ENCODE data around the gene AAGAB.

Gene AAGAB

DNA sequence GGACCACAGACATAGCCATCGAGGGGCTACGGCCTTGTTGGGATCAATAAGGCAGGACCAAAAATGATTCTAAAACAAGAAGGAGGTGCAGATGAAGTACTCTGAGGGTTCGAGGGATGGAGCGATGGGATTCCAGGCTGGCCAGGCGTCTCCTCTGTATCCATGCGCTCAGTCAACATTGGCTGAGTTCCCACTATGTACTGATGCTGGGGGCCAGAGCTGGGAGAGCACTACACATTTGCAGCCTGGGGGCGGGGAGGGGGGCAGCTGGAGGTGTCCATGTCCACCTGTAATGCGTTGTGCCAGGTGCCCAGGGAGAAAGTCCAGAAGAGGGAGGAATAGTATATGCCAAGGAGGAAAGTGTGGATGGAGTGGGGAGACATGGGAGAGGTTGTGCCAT, 81.5 kb downstream of the AAGAB start:
- H3K27ac ChIP-seq = no peak overlapping the region
- TF ChIP-seq, protein P1, sequence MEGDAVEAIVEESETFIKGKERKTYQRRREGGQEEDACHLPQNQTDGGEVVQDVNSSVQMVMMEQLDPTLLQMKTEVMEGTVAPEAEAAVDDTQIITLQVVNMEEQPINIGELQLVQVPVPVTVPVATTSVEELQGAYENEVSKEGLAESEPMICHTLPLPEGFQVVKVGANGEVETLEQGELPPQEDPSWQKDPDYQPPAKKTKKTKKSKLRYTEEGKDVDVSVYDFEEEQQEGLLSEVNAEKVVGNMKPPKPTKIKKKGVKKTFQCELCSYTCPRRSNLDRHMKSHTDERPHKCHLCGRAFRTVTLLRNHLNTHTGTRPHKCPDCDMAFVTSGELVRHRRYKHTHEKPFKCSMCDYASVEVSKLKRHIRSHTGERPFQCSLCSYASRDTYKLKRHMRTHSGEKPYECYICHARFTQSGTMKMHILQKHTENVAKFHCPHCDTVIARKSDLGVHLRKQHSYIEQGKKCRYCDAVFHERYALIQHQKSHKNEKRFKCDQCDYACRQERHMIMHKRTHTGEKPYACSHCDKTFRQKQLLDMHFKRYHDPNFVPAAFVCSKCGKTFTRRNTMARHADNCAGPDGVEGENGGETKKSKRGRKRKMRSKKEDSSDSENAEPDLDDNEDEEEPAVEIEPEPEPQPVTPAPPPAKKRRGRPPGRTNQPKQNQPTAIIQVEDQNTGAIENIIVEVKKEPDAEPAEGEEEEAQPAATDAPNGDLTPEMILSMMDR (conservative IDR thresholded peaks at IDR 0.05) = no peak
- TF ChIP-seq ZFX (IDR thresholded peaks at IDR 0.05) = no peak

DNA sequence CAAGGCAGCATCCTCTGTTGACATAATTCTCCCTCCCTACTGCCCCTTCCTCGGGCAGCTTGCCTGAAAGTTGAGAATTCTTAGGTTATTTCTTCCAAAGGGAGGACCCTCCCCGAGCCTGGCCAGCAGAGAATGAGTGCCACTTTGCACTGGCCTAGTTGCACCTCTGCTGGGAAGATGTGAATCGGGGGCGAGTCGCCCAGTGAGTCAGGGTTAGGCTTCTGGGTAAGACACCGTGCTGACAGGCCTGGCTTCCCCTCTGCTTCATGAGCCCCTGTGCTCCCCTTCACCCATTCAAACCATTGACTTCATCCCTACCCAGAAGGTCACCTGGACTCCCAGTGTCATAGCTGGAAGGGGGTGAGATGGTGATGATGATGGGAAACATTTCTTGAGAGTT, 82.3 kb downstream of the AAGAB start:
- no peak for TF ChIP-seq ZFX (IDR thresholded peaks at IDR 0.05)
- TF ChIP-seq, protein P1 (conservative IDR thresholded peaks at IDR 0.05) = no peak
- no peak overlapping the region for H3K27ac ChIP-seq

DNA sequence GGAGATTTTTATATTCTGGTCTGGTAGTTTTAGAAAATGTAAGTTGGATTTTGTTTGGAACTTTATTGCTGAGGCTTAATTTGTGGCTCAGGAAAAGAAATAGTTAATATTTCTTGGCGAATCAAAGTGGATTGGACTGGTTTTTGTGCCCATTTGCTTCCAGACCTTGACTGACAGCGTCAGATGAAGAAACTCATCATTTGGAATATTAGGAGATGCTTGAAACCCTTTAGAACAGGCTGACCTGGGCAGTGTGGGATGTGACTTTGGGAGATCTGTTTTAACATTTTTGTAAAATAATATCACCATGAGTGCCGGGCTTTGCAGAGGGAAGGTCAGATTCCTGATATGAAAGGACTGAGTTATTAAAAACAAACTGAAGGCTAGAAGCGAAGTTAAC, 83.0 kb downstream of the AAGAB start:
- H3K27ac ChIP-seq = no peak overlapping the region
- TF ChIP-seq, protein P1 (conservative IDR thresholded peaks at IDR 0.05) = no peak
- no peak for TF ChIP-seq ZFX (IDR thresholded peaks at IDR 0.05)

DNA sequence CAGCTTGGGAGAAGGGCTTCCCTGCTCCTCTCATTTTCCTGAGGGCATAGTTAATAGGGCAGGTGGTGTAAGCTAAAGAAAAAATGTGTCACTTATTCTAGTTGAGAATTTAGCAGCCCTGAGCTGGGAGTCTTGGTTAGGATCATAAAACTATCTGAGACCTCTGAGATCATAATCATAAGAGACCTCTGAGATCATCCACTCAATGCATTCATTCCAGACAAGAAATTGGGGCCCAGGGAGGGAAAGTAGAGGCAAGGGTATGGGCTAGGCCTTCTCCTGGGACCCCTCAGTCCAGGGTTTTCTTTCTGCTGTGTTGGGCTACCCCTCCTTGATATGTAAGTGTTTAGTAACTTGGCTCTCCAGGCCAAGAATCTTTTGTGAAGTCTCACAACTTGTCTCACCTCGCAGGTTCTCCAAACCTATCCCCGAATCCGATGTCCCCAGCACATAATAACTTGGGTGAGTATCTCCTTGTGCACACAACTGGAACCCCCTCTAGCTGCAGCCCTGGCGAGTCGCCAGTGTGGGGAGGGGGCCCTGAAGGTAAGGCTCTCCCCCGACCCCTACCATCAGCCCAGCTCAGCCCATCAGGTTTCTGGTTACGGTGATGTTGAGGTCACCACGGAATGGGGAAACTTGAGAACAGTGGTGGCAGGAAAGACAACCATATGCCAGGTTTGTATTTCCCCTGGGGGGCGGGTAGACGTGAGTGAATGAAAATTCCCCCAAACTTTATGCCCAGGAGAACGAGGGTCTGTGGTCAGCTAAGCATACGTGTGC, 84.1 kb downstream of the AAGAB start:
- TF ChIP-seq, protein P1 (conservative IDR thresholded peaks at IDR 0.05) = no peak
- TF ChIP-seq ZFX (IDR thresholded peaks at IDR 0.05) = no peak
- no peak overlapping the region for H3K27ac ChIP-seq

DNA sequence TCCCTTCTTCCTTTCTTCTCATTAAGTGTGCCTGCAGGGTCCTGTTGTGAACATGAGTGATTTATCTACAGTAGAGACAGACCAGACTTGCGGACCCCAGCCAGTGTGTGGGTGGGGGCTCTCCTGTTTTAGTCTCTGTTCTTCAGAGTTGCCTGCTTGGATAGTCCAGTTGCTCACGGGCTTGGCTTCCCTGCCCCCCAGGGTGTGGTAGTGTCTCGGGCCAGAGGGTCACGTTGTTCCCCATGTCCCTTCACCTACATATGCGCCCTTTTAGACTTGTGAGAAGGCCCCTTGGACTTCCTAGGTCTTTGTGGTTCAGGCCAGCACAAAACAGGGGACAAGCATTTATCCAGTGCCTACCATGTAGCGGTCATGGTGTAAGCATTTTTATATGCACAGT, 85.8 kb downstream of the AAGAB start:
- H3K27ac ChIP-seq = no peak overlapping the region
- TF ChIP-seq, protein P1 (conservative IDR thresholded peaks at IDR 0.05) = no peak
- TF ChIP-seq ZFX (IDR thresholded peaks at IDR 0.05) = no peak

DNA sequence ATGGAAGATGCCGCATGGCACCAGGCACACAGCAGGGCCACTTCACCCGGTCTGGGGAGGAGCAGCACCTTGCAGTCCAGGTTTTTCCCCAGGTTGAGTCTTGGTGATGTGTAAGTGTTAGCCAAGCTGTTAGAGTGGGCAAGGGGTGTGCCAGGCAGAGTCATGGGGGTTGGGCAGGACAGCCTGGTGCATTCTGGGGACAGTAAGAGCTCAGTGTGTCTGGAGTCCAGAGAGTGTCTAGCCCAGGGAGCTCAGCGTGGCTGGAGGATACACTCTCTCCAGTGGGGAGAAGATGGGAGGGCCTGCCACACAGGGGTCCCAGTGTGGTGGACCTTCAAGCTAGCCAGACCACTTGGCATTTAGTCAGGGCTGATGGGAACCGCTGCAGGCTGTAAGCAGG, 87.4 kb downstream of the AAGAB start:
- TF ChIP-seq, protein P1 (conservative IDR thresholded peaks at IDR 0.05) = no peak
- TF ChIP-seq ZFX (IDR thresholded peaks at IDR 0.05) = no peak
- no peak overlapping the region for H3K27ac ChIP-seq

DNA sequence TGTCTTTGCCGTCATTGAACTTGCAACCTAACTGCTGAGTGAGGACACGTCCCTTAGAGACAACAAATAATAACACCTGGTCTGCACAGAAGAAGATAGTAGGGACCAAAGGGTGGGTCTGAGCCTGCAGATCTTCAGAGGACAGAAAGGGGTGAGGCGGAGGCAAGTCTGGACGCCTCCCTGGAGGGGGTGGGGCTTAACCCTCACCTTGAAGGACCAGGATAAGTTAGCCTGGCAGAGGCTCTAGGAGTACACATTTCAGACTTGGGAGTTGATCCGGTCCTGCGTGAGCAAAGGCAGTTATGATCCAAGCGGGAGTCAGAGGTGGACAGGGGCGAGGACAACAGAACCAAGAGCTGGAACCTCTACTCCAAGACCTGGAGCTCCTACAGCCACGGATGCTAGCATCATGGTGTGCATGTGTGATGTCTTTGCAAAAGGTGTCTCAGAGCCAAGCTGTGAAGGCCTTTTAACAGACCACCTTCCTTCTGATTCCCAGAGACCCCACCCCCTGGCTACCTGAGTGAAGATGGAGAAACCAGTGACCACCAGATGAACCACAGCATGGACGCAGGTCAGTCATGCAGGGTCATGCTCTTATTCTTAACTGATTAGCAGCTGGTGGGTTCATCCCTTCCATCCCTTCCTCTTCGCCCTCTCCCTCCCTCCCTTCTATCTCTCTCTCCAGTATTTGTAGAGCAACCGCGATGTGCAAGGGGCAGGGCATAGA, 88.0 kb downstream of the AAGAB start:
- H3K27ac ChIP-seq = no peak overlapping the region
- TF ChIP-seq, protein P1 (conservative IDR thresholded peaks at IDR 0.05) = no peak
- no peak for TF ChIP-seq ZFX (IDR thresholded peaks at IDR 0.05)

Measured in C4-2B (cell line).